ENCODE measurements around the gene CELF2.
"Not testable (repeated sequence)": the region's sequence is repeated elsewhere in the genome, so short reads cannot be mapped to it uniquely, and the experiment has no call there.

CELF2 gene

GRCh38 chr10:11098666-11099065 lies 81.0 kb downstream of the CELF2 start:
- no peak for DNase-seq

GRCh38 chr10:11104772-11105675 lies 87.4 kb downstream of the CELF2 start:
- DNase-seq, result no peak

GRCh38 chr10:11105676-11106004 lies 88.0 kb downstream of the CELF2 start:
- no peak for DNase-seq

- DNase-seq, result no peak
These were observed 89.1 kb downstream of the CELF2 start for GRCh38 chr10:11106621-11107374.

GRCh38 chr10:11107948-11108347 lies 90.3 kb downstream of the CELF2 start:
- peak; percentile 1 for DNase-seq

- no peak for DNase-seq
These were observed 90.7 kb downstream of the CELF2 start for GRCh38 chr10:11108356-11108755.

- DNase-seq, result no peak
These were observed 91.9 kb downstream of the CELF2 start for GRCh38 chr10:11109590-11109989.

- DNase-seq, result no peak
These were observed 92.9 kb downstream of the CELF2 start for GRCh38 chr10:11110539-11110938.

GRCh38 chr10:11111490-11111889 lies 93.8 kb downstream of the CELF2 start:
- no peak for DNase-seq

- DNase-seq, result no peak
These were observed 95.0 kb downstream of the CELF2 start for GRCh38 chr10:11112718-11113117.

GRCh38 chr10:11113156-11113555 lies 95.5 kb downstream of the CELF2 start:
- DNase-seq, result no peak

- DNase-seq, result no peak
These were observed 96.6 kb downstream of the CELF2 start for GRCh38 chr10:11114269-11114668.

GRCh38 chr10:11115337-11115736 lies 97.7 kb downstream of the CELF2 start:
- DNase-seq, result no peak

- no peak for DNase-seq
These were observed 98.7 kb downstream of the CELF2 start for GRCh38 chr10:11116361-11116760.

GRCh38 chr10:11116817-11117216 lies 99.1 kb downstream of the CELF2 start:
- DNase-seq, result no peak

GRCh38 chr10:11118686-11119085 lies 101.0 kb downstream of the CELF2 start:
- DNase-seq, result no peak

- no peak for DNase-seq
These were observed 102.2 kb downstream of the CELF2 start for GRCh38 chr10:11119843-11120242.

GRCh38 chr10:11120711-11121110 lies 103.0 kb downstream of the CELF2 start:
- peak; percentile 23 for DNase-seq

- not testable (repeated sequence) for DNase-seq
These were observed 106.2 kb downstream of the CELF2 start for GRCh38 chr10:11123892-11124291.

GRCh38 chr10:11125004-11125403 lies 107.3 kb downstream of the CELF2 start:
- no peak for DNase-seq

GRCh38 chr10:11127017-11127416 lies 109.3 kb downstream of the CELF2 start:
- DNase-seq, result not testable (repeated sequence)

- no peak for DNase-seq
These were observed 113.5 kb downstream of the CELF2 start for GRCh38 chr10:11131112-11131639.

GRCh38 chr10:11134411-11134810 lies 116.7 kb downstream of the CELF2 start:
- DNase-seq, result no peak

GRCh38 chr10:11135709-11136108 lies 118.0 kb downstream of the CELF2 start:
- no peak for DNase-seq

All from NCI-H1436 (cell line).